SW 1271 (cell line): ENCODE measurements around the gene KDM8.
"Not testable (repeated sequence)": the region's sequence is repeated elsewhere in the genome, so short reads cannot be mapped to it uniquely, and the experiment has no call there.

ENCODE experiments used
- DNase-seq, 2 experiments: peaks; one replicate each; lab custom pipeline; 2025; lab: John Stamatoyannopoulos, UW

Gene KDM8

GRCh38 chr16:27191352-27191924, 11.9 kb upstream of the KDM8 start:
- no peak for DNase-seq

GRCh38 chr16:27193300-27193990, 9.9 kb upstream of the KDM8 start:
- DNase-seq = no peak

- DNase-seq = no peak
Observed at GRCh38 chr16:27195076-27195741, 8.1 kb upstream of the KDM8 start.

- DNase-seq = no peak
Observed at GRCh38 chr16:27195941-27196595, 7.3 kb upstream of the KDM8 start.

GRCh38 chr16:27197004-27197403, 6.3 kb upstream of the KDM8 start:
- no peak for DNase-seq

- DNase-seq = no peak
Observed at GRCh38 chr16:27198451-27199234, 4.7 kb upstream of the KDM8 start.

- no peak for DNase-seq
Observed at GRCh38 chr16:27199235-27199586, 4.1 kb upstream of the KDM8 start.

GRCh38 chr16:27199736-27200135, 3.6 kb upstream of the KDM8 start:
- no peak for DNase-seq

- not testable (repeated sequence) for DNase-seq
Observed at GRCh38 chr16:27200914-27201313, 2.4 kb upstream of the KDM8 start.

- no peak for DNase-seq
Observed at GRCh38 chr16:27202923-27203506, 311 bp upstream of the KDM8 start.

GRCh38 chr16:27204312-27204915, 1.1 kb downstream of the KDM8 start:
- no peak for DNase-seq

GRCh38 chr16:27205423-27206065, 2.2 kb downstream of the KDM8 start:
- DNase-seq = no peak

GRCh38 chr16:27207121-27207520, 3.8 kb downstream of the KDM8 start:
- not testable (repeated sequence) for DNase-seq

- DNase-seq = no peak
Observed at GRCh38 chr16:27208081-27208680, 4.9 kb downstream of the KDM8 start.

- DNase-seq = no peak
Observed at GRCh38 chr16:27208796-27209195, 5.5 kb downstream of the KDM8 start.

GRCh38 chr16:27209591-27209990, 6.3 kb downstream of the KDM8 start:
- DNase-seq = no peak

GRCh38 chr16:27210174-27210573, 6.8 kb downstream of the KDM8 start:
- DNase-seq = no peak

- no peak for DNase-seq
Observed at GRCh38 chr16:27211026-27211425, 7.7 kb downstream of the KDM8 start.

GRCh38 chr16:27214084-27214961, 11.0 kb downstream of the KDM8 start:
- no peak for DNase-seq
